Neutrophil (primary cell): ENCODE measurements around the gene SYCP1.
"Not testable (repeated sequence)": the region's sequence is repeated elsewhere in the genome, so short reads cannot be mapped to it uniquely, and the experiment has no call there.

ENCODE experiments used
- H3K27ac ChIP-seq: fragments of 200-600 bp; sonication (generic); 2 replicates; pipeline ENCODE4 v1.5.1; 2016; ENCODE audit warnings: mild to moderate bottlenecking, moderate library complexity
- H3K27me3 ChIP-seq: fragments of 200-600 bp; sonication (generic); 2 replicates; pipeline ENCODE4 v1.6.0; 2016; ENCODE audit warnings: mild to moderate bottlenecking
- H3K36me3 ChIP-seq: fragments of 200-600 bp; sonication (generic); 2 replicates; pipeline ENCODE4 v1.5.1; 2017
- H3K4me1 ChIP-seq, 2 experiments: fragments of 200-600 bp in 1 of 2; sonication (generic) in 1 of 2; 1 replicate in 1 of 2; 2 replicates in 1 of 2; pipeline versions ENCODE4 v1.5.1 to v1.6.1; 2013 to 2016; ENCODE audit warnings: low read depth in 1 of 2, low read length in 1 of 2, mild to moderate bottlenecking in 1 of 2, moderate library complexity in 1 of 2; ENCODE audit not compliant: control insufficient read depth in 1 of 2, insufficient read depth in 1 of 2
- H3K4me3 ChIP-seq, 2 experiments: fragments of 200-600 bp in 1 of 2; sonication (generic) in 1 of 2; 1 replicate in 1 of 2; 2 replicates in 1 of 2; pipeline ENCODE4 v1.5.1; 2013 to 2016; ENCODE audit warnings: low read depth in 1 of 2, low read length in 1 of 2, mild to moderate bottlenecking in 1 of 2, moderate library complexity in 1 of 2
- H3K9me3 ChIP-seq: fragments of 200-600 bp; sonication (generic); 2 replicates; pipeline ENCODE4 v1.5.1; 2016
- TF ChIP-seq, protein P1 (sequence below): fragments of 200-600 bp; sonication (generic); IDR thresholded peaks from 2 replicates; pipeline ENCODE4 v1.5.1; 2016; ENCODE audit warnings: antibody characterized with exemption

SYCP1 gene

DNA sequence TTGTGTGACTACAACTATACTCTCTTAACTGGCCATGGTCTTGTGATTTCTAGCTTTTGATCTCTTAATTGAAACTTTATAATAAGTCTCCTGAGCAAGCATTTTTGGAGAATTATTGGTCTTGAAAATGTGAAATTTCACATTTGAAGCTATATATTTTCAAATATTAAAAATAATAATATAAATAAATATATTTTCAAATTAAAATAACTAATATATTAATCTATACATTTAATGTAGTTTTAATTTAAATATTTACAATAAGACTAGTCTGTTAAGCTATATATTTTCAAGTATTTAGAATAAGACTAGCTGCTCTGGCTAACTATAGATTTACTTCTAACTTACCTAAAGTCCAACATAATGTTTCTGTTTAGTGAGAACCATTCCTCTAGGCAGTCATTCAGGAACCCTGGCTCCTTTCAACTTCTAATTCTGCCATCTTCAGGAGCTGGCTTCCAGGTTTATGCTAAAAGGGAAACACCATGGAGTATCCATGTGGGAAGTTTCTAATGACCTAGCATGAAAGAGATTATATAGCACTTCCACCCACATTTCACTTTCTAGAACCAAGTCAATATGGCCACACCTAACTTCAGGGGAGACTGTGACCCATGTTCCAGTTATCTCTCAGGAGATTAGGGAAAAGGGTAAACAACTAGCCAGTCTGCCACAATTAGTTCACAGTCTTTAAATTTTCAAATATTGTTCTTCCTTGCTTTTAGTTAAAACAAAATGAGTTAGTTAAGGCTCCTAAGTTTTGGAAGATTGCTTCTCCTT lies 143.0 kb downstream of the SYCP1 start:
- H3K27me3 ChIP-seq, result peaks cover 6% of the 10 kb centered on the region
- H3K27ac ChIP-seq, result no peak overlapping the region
- no peak overlapping the region for H3K4me3 ChIP-seq
- H3K4me1 ChIP-seq, result no peaks in the 10 kb centered on the region
- TF ChIP-seq, protein P1, sequence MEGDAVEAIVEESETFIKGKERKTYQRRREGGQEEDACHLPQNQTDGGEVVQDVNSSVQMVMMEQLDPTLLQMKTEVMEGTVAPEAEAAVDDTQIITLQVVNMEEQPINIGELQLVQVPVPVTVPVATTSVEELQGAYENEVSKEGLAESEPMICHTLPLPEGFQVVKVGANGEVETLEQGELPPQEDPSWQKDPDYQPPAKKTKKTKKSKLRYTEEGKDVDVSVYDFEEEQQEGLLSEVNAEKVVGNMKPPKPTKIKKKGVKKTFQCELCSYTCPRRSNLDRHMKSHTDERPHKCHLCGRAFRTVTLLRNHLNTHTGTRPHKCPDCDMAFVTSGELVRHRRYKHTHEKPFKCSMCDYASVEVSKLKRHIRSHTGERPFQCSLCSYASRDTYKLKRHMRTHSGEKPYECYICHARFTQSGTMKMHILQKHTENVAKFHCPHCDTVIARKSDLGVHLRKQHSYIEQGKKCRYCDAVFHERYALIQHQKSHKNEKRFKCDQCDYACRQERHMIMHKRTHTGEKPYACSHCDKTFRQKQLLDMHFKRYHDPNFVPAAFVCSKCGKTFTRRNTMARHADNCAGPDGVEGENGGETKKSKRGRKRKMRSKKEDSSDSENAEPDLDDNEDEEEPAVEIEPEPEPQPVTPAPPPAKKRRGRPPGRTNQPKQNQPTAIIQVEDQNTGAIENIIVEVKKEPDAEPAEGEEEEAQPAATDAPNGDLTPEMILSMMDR, result no peak
- no peaks in the 10 kb centered on the region for H3K36me3 ChIP-seq
- no peaks in the 10 kb centered on the region for H3K9me3 ChIP-seq

DNA sequence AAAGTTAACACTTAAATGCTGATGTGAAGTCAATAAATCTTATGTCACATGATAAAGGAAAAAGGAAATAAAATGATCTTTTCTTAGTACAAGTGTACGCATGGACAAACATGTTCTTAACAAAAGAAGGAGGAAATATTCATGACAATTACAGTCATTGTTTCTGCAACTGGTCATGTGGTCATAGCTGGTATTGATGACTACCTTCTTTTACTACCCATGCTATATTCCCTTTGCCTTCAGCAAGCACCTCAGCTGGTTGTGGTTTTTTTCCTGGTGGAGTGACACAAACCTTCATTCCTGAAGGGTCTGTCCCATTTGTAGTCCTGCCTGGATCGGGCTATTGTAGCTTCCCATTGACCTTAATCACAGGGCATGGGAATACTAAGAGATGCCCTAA lies 151.5 kb downstream of the SYCP1 start:
- TF ChIP-seq, protein P1, result no peak
- Histone ChIP-seq H3K36me3 (no peaks in the 10 kb centered on the region), H3K27ac (no peak overlapping the region), H3K4me1 (no peaks in the 10 kb centered on the region), H3K4me3 (no peak overlapping the region), H3K27me3 (peaks cover 7% of the 10 kb centered on the region), H3K9me3 (no peaks in the 10 kb centered on the region)

DNA sequence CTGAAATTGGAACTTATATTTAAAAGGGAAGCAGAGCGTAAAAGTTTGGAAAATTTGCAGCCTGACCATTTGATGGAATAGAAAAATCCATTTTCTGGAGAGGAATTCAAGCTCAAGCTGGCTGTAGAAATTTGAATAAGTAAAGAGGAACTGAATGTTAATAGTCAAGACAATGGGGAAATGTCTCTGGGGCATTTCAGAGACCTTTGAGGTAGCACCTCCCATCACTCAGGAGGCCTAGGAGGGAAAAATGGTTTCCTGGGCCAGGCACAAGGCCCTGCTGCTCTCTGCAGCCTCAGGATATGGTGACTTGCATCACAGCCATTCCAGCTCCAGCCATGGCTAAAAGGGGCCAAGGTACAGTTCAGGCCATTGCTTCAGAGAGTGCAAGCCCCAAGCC lies 157.3 kb downstream of the SYCP1 start:
- H3K4me3 ChIP-seq, result no peak overlapping the region
- no peak overlapping the region for H3K27ac ChIP-seq
- H3K36me3 ChIP-seq, result no peaks in the 10 kb centered on the region
- no peaks in the 10 kb centered on the region for H3K9me3 ChIP-seq
- no peaks in the 10 kb centered on the region for H3K4me1 ChIP-seq
- TF ChIP-seq, protein P1, result no peak
- H3K27me3 ChIP-seq, result no peaks in the 10 kb centered on the region

DNA sequence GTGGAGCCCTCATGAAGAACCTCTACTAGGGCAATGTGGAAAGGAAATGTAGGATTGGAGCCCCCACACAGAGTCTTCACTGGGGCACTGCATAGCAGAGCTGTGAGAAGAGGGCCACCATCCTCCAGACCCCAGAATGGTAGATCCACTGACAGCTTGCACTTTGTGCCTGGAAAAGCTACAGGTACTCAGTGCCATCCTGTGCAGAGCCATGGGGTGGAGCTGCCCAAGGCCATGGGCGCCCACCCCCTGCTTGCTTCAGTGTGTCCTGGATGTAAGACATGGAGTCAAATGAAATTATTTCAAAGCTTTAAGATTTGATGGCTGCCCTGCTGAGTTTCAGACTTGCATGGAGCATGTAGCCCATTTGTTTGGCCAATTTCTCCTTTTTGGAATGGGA lies 157.8 kb downstream of the SYCP1 start:
- no peaks in the 10 kb centered on the region for H3K36me3 ChIP-seq
- TF ChIP-seq, protein P1, result no peak
- H3K4me3 ChIP-seq, result no peak overlapping the region
- H3K27ac ChIP-seq, result no peak overlapping the region
- H3K4me1 ChIP-seq, result no peaks in the 10 kb centered on the region
- H3K9me3 ChIP-seq, result no peaks in the 10 kb centered on the region
- H3K27me3 ChIP-seq, result no peaks in the 10 kb centered on the region

DNA sequence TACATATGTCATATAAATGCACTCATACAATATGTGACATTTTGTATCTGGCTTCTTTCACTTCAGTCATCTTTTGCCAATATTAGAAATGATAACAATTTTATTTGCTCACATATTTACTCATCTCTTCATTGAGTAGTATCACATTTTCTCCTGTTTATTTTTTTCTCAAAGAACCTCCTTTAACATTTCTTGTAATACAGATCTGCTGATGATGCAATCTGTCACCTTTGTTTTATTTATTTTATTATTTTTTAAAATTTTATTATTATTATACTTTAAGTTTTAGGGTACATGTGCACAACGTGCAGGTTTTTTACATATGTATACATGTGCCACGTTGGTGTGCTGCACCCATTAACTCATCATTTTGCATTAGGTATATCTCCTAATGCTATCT lies 159.1 kb downstream of the SYCP1 start:
- TF ChIP-seq, protein P1, result no peak
- no peak overlapping the region for H3K27ac ChIP-seq
- H3K4me3 ChIP-seq, result no peak overlapping the region
- H3K9me3 ChIP-seq, result no peaks in the 10 kb centered on the region
- H3K36me3 ChIP-seq, result no peaks in the 10 kb centered on the region
- no peaks in the 10 kb centered on the region for H3K4me1 ChIP-seq
- no peaks in the 10 kb centered on the region for H3K27me3 ChIP-seq

DNA sequence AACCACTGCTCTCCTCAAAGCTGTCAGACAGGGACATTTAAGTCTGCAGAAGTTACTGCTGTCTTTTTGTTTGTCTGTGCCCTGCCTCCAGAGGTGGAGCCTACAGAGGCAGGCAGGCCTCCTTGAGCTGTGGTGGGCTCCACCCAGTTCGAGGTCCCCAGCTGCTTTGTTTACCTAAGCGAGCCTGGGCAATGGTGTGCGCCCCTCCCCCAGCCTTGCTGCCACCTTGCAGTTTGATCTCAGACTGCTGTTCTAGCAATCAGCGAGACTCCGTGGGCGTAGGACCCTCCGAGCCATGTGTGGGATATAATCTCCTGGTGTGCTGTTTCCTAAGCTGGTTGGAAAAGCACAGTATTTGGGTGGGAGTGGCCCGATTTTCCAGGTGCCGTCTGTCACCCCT lies 164.9 kb downstream of the SYCP1 start:
- H3K4me1 ChIP-seq, H3K36me3 ChIP-seq, H3K9me3 ChIP-seq, H3K27ac ChIP-seq, H3K4me3 ChIP-seq: not testable (repeated sequence)
- H3K27me3 ChIP-seq, result peaks cover 15% of the 10 kb centered on the region
